AG20443 (cell line): ENCODE measurements around the gene CLEC4A.
"Not testable (repeated sequence)": the region's sequence is repeated elsewhere in the genome, so short reads cannot be mapped to it uniquely, and the experiment has no call there.

Experiments
- DNase-seq: peaks from one replicate; pipeline ENCODE4 v3.0.0; 2012; ENCODE audit warnings: low spot score, mixed read lengths

The CLEC4A gene

DNA sequence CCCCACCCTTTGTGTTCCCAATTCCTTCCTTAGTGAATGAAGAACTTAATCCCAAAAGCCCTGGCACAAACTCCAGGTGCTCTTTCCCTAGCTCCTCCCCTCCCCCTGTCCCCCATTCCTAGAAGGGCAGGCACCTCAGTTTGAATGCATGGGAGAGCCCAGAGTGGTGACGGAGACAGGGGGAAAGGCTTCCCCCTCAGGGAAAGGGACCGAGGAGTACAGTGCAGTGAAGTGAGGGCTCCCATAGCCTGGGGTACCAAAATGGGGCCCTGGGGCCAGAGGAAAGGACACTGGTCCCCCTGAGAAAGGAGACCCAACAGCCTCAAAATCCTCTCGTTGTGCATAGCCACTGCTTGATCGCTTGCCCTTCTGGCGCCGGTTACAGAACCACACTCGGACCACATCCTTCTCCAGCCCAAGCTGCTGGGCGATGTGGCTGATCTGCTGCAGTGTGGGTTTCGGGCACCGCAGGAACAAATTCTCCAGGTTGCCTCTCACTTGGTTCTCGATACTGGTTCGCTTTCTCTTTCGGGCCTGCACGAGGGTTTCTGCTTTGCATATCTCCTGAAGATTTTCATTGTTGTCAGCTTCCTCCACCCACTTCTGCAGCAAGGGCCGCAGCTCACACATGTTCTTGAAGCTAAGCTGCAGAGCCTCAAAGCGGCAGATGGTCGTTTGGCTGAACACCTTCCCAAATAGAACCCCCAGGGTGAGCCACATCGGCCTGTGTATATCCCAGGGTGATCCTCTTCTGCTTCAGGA, 10.4 kb downstream of the CLEC4A start:
- not testable (repeated sequence) for DNase-seq

DNA sequence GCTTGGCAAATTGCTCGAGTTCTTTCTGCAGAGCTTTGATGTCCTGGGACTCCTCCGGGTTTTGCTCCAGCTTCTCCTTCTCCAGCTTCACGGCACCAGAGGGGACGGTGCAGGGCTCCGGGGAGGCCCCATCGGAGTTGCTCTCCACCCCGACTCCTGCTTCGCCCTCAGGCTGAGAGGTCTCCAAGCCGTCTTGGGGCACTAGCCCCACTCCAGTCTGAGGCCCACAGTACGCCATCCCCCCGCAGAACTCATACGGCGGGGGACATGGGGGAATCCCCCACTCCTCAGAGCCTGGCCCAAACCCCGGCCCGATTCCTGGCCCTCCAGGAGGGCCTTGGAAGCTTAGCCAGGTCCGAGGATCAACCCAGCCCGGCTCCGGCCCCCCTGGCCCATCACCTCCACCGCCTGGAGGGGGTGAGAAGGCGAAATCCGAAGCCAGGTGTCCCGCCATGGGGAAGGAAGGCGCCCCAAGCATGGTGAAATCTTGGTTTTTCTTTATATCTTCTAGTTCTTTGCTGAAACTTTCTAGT, 11.0 kb downstream of the CLEC4A start:
- DNase-seq = not testable (repeated sequence)

DNA sequence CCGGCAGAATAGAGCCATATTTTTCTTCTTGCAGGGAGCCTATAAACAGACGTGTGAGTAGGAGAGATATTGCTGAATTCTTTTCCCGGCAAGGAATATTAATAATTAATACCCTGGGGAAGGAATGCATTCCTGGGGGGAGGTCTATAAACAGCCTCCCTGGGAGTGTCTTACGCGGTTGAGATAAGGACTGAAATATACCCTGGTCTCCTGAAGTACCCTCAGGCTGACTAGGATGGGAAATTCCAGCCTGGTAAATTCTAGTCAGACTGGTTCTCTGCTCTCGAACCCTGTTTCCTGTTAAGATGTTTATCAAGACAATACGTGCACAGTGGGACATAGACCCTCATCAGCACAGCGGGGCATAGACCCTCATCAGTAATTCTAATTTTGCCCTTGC, 18.2 kb downstream of the CLEC4A start:
- DNase-seq = not testable (repeated sequence)

DNA sequence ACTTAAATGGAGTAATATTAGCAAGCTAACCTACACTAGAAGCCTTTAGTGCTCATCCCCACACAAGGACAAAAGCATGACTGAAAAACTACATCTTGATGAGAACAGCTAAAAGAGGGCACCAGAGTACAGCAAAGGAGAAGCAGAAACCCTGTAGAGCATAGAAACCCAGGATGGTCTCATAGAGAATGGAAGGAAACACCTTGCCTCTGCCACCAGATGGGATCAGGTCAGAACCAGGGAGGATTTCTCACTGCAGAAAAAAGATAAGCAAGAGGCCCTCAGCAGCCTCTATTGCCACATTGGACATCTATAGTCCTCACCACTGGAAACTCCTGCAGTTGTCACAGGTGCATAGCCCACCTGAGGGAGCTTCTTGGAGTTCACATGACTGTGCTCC, 19.8 kb downstream of the CLEC4A start:
- no peak for DNase-seq

DNA sequence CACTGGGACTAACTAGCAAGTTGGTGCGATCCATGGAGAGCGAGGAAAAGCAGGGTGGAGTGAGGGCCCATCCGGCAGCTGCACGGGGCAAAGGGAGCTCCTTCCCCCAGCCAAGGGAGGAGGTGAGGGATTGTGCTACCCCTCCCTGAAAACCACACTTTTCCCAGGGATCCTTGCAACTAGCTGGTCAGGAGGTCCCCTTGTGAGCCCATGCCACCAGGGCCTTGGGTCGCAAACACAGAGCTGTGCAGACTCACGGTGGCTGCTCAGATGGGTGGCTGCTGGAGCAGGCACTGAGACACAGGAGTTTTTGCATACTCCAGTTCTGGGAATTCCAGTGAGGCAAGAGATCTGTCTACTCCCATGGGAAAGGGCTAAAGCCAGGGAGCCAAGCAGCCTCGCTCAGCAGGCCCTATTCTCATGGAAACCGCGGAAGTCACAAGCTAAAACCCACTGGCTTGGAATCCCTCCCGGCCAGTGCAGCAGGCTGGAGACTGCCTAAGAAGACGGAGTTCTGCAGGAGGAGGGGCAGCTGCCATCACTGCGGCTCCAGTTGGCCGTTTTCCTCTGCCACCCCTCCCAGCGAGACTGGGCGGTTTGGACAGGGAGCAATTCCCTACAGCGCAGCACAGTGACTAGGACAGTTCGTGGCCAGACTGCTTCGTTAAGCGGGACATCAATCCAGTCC, 22.5 kb downstream of the CLEC4A start:
- peak; percentile 75 for DNase-seq

DNA sequence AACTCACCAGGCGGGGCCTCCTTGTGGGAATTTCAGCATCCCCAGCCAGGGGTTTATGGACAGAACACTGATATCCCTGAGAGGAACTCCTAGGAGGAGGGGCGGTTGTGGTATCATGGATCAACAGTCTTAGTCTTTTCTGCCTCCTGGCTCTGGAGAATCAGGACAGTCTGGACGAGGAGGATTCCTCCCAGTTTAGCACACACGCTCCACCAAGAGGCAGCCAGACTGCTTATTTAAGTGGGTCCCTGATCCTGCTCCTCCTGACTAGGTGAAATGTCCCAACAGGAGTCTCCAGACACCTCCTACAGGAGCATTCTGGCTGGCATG, 23.0 kb downstream of the CLEC4A start:
- DNase-seq = no peak

DNA sequence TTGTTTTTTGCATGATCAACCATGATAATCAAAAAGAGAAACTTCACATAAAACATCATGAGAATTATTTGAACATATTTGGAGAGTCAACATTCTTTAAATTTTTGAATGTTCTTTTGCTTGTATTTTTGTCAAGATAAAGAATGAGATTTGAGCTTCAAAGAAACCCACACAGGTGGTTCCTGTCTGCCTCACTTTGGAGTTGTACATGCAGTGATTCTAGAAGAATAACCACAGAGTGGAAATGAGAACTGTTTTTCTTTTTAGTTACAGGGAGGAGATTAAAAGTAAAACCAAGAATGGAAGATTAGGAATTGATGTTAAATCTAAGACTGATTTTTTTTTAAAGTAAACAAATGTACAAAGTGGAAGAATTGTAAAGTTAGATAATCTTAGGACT, 31.1 kb downstream of the CLEC4A start:
- no peak for DNase-seq

DNA sequence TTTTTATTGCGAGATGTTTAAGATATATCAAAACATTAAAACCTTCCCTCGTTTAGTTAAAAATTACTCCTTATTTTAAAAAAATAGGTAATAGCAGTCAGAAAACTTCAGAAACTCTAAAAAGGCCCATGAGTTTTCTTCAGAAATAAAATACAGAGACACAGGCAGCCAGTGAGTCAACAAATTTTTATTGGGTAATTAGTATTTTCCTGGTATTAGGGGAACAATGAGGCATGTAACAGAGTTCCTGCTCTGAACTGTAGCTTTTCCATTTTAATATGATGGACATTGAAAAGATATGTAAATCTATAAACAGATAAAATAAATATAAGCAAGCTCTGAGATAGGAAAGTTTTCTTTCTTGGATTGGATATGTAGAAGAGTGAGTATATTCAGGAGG, 33.0 kb downstream of the CLEC4A start:
- DNase-seq = no peak

DNA sequence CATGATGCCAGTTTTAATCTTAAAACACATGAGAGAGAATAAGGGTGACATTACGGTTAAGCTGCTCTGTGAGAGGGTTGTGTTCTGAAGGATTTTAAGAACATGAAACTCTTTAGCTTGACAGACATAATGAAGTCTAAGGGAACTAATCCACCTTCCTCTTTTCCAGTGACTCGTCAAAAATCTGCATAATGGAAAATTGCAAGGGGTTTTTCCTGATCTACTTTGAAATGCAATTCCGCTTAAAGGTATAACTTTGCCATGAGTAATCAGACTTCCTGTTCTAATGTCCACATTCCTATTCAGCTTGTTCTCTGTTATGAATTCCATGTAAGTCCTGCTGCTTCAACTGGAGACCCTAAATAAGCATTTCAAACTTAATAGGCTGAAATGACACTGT, 33.4 kb downstream of the CLEC4A start, which contains the start of gene ZNF705A:
Gene ZNF705A, plus strand, starts transcription at position 171 of the 400 bp plus-strand sequence. CDS start 15,611 bp downstream, outside the sequence.
- no peak for DNase-seq

DNA sequence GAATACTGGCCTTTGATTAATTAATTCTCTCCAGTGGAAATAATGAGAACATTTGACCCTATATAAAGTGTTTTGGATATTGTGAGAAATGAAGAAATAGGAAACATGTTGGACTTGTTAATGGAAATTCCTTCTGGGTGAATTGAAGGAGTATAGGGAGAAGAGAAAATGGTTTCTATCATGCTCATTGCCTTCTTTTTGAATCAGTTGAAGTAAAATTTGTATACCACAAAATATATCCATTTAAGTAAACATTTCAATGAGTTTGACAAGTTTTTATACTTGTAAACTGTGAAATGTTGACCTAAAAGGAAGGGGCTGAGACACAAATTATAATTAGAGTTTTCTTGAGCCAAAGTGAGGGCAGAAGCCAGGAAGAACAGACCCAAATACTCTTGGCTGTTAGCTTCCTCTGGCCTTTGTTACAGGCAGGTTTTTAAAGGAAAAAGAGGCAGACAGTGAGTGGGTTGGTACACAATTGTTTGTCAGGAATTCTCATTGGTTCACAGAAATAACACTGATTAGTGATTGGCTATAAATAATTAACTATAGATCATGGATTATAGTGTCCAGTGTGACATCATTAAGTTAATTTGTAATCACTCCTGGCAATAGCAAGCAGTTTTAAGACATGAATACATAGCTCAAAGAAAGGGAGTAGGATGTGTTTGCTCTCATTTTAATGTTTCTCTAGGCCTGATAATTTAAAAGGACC, 34.2 kb downstream of the CLEC4A start:
- no peak for DNase-seq

DNA sequence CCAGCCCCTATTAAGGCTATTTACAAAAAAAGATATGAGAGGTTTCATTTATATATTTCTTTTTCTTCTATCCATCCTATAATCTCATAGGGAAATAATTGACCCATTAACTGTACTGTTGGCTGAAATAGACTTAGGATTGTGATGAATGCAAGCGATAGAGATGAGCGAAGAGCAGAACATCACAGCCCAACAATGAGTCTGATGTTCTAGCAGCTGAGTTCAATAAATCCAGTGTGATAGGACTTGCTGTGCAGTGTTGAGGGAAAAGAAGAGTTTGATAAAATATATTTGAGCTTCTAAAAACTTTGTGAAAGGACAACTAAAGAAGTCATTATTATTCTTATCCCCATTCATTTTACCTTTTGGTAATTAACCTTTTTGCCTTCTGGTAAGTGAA, 49.5 kb downstream of the CLEC4A start:
- not testable (repeated sequence) for DNase-seq

DNA sequence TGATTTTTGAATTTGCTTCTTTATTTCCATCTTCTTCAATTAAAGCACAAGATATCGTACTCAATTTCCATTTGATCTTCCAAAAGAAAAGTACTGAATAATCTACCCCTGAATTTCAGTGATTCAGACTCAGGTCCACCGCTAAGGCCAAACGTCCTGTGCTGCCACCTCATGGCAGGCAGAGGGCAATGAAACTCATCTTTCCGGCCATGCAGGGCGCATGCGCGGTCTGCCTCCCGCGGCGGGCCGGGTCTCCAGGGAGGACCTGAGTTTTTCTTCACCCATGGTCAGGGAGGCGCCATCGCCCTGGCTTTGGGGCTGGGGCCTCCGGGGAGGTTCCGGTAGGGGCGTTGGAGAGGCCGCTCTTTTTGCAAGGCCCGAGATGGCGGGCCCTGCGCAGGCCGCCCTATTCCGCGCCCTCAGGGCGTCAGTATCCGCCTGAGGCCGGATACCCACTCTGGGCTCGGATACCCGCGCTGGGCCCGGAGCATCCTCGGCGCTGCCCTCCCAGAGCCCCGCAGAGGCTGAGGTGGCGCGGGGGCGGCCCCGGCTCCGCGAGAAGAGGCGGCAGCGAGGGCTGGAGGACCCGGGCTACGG, 56.7 kb downstream of the CLEC4A start:
- DNase-seq = peak; percentile 70

DNA sequence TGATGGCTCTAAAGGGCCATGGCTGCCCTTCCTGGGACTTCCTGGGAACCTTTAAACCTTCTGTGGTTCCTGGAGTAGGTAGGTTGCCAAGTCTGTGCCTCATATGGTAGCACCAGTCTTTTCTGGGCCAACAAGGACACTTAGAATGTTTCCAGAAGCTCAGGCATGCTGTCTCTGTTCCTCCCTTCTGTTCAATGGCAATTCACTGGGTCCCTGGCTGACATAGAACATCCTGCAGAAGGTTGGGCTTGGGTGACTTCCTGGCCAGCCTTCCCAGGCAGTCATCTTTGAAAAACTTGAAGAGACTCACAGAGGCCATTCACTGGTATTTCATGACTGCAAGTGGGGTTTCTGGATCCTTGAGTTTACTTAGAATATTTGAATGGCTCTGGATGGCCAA, 57.9 kb downstream of the CLEC4A start:
- DNase-seq = not testable (repeated sequence)

DNA sequence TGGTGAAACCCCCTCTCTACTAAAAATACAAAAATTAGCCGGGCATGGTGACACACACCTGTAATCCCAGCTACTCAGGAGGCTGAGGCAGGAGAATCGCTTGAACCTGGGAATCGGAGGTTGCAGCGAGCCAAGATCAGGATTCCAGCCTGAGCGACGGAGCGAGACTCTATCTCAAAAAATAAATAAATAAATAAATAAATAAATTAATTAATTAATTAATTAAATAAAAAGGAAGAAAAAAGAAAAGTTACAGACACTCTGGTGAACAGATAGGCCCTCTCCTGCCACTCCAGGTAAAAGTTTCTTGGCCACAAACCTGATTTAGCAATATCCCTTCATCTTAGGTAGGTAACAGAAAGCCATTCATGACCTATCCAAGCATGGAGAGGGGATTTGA, 59.5 kb downstream of the CLEC4A start:
- DNase-seq = not testable (repeated sequence)

DNA sequence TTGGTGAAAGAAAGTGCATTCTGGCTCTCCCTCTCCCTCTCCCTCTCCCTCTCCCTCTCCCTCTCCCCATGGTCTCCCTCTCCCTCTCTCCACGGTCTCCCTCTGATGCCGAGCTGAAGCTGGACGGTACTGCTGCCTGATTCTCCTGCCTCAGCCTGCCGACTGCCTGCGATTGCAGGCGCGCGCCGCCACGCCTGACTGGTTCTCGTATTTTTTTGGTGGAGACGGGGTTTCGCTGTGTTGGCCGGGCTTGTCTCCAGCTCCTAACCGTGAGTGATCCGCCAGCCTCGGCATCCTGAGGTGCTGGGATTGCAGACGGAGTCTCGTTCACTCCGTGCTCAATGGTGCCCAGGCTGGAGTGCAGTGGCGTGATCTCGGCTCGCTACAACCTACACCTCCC, 59.9 kb downstream of the CLEC4A start:
- DNase-seq = not testable (repeated sequence)

DNA sequence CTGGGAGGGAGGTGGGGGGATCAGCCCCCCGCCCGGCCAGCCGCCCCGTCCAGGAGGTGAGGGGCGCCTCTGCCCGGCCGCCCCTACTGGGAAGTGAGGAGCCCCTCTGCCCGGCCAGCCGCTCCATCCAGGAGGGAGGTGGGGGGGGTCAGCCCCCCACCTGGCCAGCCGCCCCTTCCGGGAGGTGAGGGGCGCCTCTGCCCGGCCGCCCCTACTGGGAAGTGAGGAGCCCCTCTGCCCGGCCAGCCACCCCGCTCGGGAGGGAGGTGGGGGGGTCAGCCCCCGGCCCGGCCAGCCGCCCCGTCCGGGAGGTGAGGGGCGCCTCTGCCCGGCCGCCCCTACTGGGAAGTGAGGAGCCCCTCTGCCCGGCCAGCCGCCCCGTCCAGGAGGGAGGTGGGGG, 60.8 kb downstream of the CLEC4A start:
- not testable (repeated sequence) for DNase-seq

DNA sequence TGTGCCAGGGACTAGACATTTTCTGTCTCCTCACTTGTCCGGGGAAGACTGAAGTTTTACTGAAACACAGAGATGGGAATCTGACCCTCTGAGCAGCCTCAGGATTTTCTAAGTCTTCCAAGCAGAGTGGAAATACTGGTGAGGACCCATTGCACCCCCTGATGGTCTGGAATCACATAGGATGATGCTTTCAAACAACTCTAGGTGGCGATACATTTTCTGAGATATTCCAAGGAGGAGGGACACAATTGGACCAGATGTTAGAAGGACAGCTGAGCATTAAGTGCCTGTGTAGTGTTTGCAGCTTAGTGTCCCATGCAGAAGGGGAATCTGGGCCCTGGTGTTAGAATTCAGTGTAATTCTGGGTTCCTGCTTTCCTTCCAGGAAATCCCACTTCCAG, 64.7 kb downstream of the CLEC4A start:
- not testable (repeated sequence) for DNase-seq
